PC-9 (cell line): Measurements from ENCODE around the gene ZNF217. TPM values are rescaled to one million over a fixed set of nuclear protein-coding genes. Genes with fewer than 3 reads are reported as not detected.

Experiments
- BruUV-seq: library from RNA; stranded (reverse); fragments of 400-500 nt; replicated peaks from 2 replicates; lab custom pipeline; 2021; lab: Mats Ljungman, UMichigan
- CTCF ChIA-PET: fragments of 300-600 bp; sonication (Branson Sonifier 250); formaldehyde crosslinking; loops from one replicate; lab custom pipeline; 2022; ENCODE audit warnings: antibody characterized with exemption; lab: Charles Lee
- POLR2A ChIA-PET: fragments of 300-600 bp; sonication (Branson Sonifier 250); formaldehyde crosslinking; loops from one replicate; lab custom pipeline; 2022; ENCODE audit warnings: antibody characterized with exemption; ENCODE audit not compliant: unreplicated experiment; lab: Charles Lee
- DNase-seq, 2 experiments: peaks; one replicate each; pipeline versions ENCODE4 v3.0.0 to v3.0.0-alpha.2; 2015 to 2022; ENCODE audit warnings: mixed read lengths in 1 of 2
- H2AFZ ChIP-seq: fragments of 200-600 bp; sonication (generic); 2 replicates; pipeline ENCODE4 v1.8.1; 2017; ENCODE audit warnings: antibody characterized with exemption
- H3F3A ChIP-seq: fragments of 200-600 bp; sonication (generic); 2 replicates; pipeline ENCODE4 v1.8.1; 2017; ENCODE audit warnings: antibody characterized with exemption, mild to moderate bottlenecking, low read depth; ENCODE audit not compliant: insufficient read depth
- H3K27ac ChIP-seq: fragments of 200-600 bp; sonication (generic); 2 replicates; pipeline ENCODE4 v1.6.1; 2016; ENCODE audit warnings: mixed run types
- H3K27me3 ChIP-seq: fragments of 200-600 bp; sonication (generic); 2 replicates; pipeline ENCODE4 v1.6.1; 2016; ENCODE audit warnings: low read depth, mixed run types; ENCODE audit not compliant: insufficient read depth
- H3K36me3 ChIP-seq: fragments of 200-600 bp; sonication (generic); 2 replicates; pipeline ENCODE4 v1.6.1; 2016; ENCODE audit warnings: low read depth, mixed run types
- H3K4me1 ChIP-seq: fragments of 200-600 bp; sonication (generic); replicated peaks from 2 replicates; pipeline ENCODE4 v1.6.1; 2016; ENCODE audit warnings: mixed run types; ENCODE audit not compliant: insufficient read depth
- H3K4me2 ChIP-seq: fragments of 200-600 bp; sonication (generic); 2 replicates; pipeline ENCODE4 v1.6.1; 2017; ENCODE audit warnings: mixed run types
- H3K4me3 ChIP-seq: fragments of 200-600 bp; sonication (generic); 2 replicates; pipeline ENCODE4 v1.6.1; 2016; ENCODE audit warnings: mixed run types
- H3K79me2 ChIP-seq: fragments of 200-600 bp; sonication (generic); 2 replicates; pipeline ENCODE4 v1.6.1; 2017; ENCODE audit warnings: low read depth, mixed run types
- H3K9me2 ChIP-seq: fragments of 200-600 bp; sonication (generic); 2 replicates; pipeline ENCODE4 v1.8.1; 2017; ENCODE audit warnings: mild to moderate bottlenecking; ENCODE audit not compliant: insufficient read depth
- H3K9me3 ChIP-seq: fragments of 200-600 bp; sonication (generic); 2 replicates; pipeline ENCODE4 v1.8.1; 2016; ENCODE audit warnings: low read depth; ENCODE audit not compliant: insufficient read depth
- H4K20me1 ChIP-seq: fragments of 200-600 bp; sonication (generic); 2 replicates; pipeline ENCODE4 v1.8.1; 2017; ENCODE audit not compliant: insufficient read depth
- EZH2 ChIP-seq: fragments of 200-600 bp; sonication (generic); IDR thresholded peaks from 2 replicates; pipeline ENCODE4 v1.8.0; 2017; ENCODE audit warnings: antibody characterized with exemption, low read depth
- intact Hi-C: fragments of 100-400 bp; cut with micrococcal nuclease; formaldehyde crosslinking; loops from one replicate; pipeline ENCODE4 v1.10.0; 2022; ENCODE audit not compliant: unreplicated experiment
- total RNA-seq: library from RNA; stranded (reverse); gene quantifications from 2 replicates; pipeline ENCODE4 v1.2.3, GENCODE V29; 2021
- TF ChIP-seq, protein P1 (sequence below): fragments of 200-600 bp; sonication (generic); conservative IDR thresholded peaks from 2 replicates; pipeline ENCODE4 v1.6.1; 2017; ENCODE audit warnings: mixed run types, antibody characterized with exemption, mild to moderate bottlenecking, moderate library complexity

Gene ZNF217
- total RNA-seq, 1 experiment from 2014 or later, result 63.8 TPM

DNA sequence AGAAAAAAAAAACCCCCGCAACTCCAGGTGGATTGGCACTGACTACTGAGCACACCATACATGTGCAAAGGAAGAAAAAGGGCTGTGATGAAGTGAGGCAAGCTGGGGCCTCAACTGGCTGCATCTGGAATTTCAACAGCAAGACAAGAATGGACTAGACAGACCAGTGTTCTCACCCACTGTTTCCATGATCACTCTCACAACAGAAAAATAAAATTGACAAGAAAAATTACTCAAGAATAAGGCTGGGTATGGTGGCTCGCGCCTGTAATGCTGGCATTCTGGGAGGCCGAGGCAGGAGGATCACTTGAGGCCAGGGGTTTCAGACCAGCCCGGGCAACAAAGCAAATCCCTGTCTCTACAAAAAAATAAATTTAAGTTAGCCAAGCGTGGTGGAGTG is 18.8 kb downstream of the ZNF217 start:
- intact Hi-C loops, result loop anchor here (5.0 to 10.0 kb wide), 3 partner anchors 177 to 620 kb away; no protein-coding TSS in a partner anchor
- DNase-seq, result no peak
- POLR2A ChIA-PET, result no interaction called here

DNA sequence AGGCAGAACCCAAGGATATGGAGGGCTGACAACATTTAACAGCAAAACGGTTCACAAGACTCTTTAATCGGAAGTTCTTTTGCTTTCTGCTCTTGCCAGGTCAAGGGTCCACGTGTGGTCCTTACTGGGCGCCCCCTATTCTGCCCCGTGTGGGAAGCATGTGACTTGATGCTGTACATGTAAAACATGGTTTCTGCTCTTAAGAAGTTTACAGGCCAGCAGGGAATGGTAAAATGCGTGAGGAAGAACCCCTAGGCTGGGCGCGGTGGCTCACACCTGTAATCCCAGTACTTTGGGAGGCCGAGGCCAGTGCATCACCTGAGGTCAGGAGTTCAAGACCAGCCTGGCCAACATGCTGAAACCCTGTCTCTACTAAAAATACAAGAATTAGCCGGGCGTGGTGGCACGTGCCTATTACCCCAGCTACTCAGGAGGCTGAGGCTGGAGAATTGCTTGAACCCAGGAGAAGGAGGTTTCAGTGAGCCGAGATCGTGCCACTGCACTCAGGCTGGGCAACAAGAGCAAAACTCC is 19.3 kb downstream of the ZNF217 start:
- intact Hi-C loops, result loop anchor here (10.0 kb wide), 1 partner anchor 620 kb away; no protein-coding TSS in a partner anchor
- ChIA-PET POLR2A (no interaction called here), CTCF (no interaction called here)
- no peak for DNase-seq
- TF ChIP-seq EZH2, result no peak
- TF ChIP-seq, protein P1, sequence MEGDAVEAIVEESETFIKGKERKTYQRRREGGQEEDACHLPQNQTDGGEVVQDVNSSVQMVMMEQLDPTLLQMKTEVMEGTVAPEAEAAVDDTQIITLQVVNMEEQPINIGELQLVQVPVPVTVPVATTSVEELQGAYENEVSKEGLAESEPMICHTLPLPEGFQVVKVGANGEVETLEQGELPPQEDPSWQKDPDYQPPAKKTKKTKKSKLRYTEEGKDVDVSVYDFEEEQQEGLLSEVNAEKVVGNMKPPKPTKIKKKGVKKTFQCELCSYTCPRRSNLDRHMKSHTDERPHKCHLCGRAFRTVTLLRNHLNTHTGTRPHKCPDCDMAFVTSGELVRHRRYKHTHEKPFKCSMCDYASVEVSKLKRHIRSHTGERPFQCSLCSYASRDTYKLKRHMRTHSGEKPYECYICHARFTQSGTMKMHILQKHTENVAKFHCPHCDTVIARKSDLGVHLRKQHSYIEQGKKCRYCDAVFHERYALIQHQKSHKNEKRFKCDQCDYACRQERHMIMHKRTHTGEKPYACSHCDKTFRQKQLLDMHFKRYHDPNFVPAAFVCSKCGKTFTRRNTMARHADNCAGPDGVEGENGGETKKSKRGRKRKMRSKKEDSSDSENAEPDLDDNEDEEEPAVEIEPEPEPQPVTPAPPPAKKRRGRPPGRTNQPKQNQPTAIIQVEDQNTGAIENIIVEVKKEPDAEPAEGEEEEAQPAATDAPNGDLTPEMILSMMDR, result no peak
- H2AFZ ChIP-seq, result no peak overlapping the region
- H3K27ac ChIP-seq, result no peak overlapping the region
- H3K36me3 ChIP-seq, result peaks cover 94% of the 10 kb centered on the region
- H3K4me1 ChIP-seq, result peaks cover 21% of the 10 kb centered on the region
- peaks cover 60% of the 10 kb centered on the region for H4K20me1 ChIP-seq
- no peaks in the 10 kb centered on the region for H3K9me2 ChIP-seq
- H3K4me3 ChIP-seq, result no peak overlapping the region
- peaks cover 52% of the 10 kb centered on the region for H3F3A ChIP-seq
- peaks cover 99% of the 10 kb centered on the region for H3K79me2 ChIP-seq
- no peak overlapping the region for H3K4me2 ChIP-seq
- H3K27me3 ChIP-seq, result no peaks in the 10 kb centered on the region
- BruUV-seq, result TSS peak; percentile 1
- no peaks in the 10 kb centered on the region for H3K9me3 ChIP-seq

More for the DNA sequence above, 18.8 kb downstream of the ZNF217 start:
- Histone ChIP-seq H3K27me3 (no peaks in the 10 kb centered on the region), H3K4me3 (no peak overlapping the region), H4K20me1 (peaks cover 55% of the 10 kb centered on the region), H3K79me2 (peaks cover 99% of the 10 kb centered on the region), H3K9me3 (no peaks in the 10 kb centered on the region), H3F3A (peaks cover 52% of the 10 kb centered on the region), H3K36me3 (peaks cover 89% of the 10 kb centered on the region), H2AFZ (no peak overlapping the region), H3K9me2 (no peaks in the 10 kb centered on the region), H3K4me2 (no peak overlapping the region), H3K4me1 (peaks cover 26% of the 10 kb centered on the region), H3K27ac (no peak overlapping the region)
- no TSS peak for BruUV-seq
- TF ChIP-seq EZH2, result no peak
- TF ChIP-seq, protein P1, result no peak
- CTCF ChIA-PET, result no interaction called here

DNA sequence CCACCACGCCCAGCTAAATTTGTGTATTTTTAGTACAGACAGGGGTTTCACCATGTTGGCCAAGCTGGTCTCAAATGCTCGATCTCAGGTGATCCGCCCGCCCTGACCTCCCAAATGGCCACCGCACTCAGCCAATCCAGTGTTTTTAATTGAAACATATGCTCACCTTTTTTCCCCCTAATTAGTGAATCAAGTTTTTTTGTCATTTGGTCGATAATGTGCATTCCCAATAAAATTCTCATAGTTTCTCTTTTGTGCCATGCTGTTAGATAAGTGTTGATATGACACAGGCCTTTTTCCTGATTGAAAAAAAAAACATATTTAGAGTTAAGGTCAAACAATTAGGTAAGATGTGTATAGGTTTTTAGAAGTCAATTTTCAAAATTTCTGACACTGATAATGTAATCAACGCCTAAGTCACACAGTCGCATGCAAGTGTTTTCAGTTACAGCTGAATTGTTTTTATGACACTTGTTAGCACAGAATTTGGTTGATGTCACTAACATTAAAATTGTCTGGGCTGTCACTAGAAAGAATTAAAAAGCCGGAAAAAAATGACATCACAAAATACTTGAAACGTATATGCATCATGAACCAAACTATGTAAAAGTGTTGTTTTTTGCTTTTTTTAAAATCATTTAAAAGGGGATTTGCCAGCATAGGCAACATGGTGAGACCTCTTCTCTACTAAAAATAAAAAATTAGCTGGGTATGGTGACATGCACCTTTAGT is 21.9 kb downstream of the ZNF217 start:
- no TSS peak for BruUV-seq
- CTCF ChIA-PET, result no interaction called here
- POLR2A ChIA-PET, result no interaction called here

More for the DNA sequence above, 21.9 kb downstream of the ZNF217 start:
- no peaks in the 10 kb centered on the region for H3K4me1 ChIP-seq
- H3K9me3 ChIP-seq, result no peaks in the 10 kb centered on the region
- H3K4me3 ChIP-seq, result no peak overlapping the region
- H3K79me2 ChIP-seq, result peaks cover 89% of the 10 kb centered on the region
- H3K36me3 ChIP-seq, result peaks cover 98% of the 10 kb centered on the region
- DNase-seq, result no peak
- peaks cover 71% of the 10 kb centered on the region for H3F3A ChIP-seq
- no peak overlapping the region for H3K27ac ChIP-seq
- TF ChIP-seq, protein P1, result no peak
- no peak for TF ChIP-seq EZH2
- no peaks in the 10 kb centered on the region for H3K27me3 ChIP-seq
- no peak overlapping the region for H2AFZ ChIP-seq
- intact Hi-C loops, result loop anchor here (10.0 kb wide), 1 partner anchor 623 kb away; no protein-coding TSS in a partner anchor
- H3K4me2 ChIP-seq, result no peak overlapping the region
- H4K20me1 ChIP-seq, result peaks cover 76% of the 10 kb centered on the region
- no peaks in the 10 kb centered on the region for H3K9me2 ChIP-seq
